Upper lobe of left lung (tissue), 6 donors: Measurements from ENCODE around the gene TSC22D4. TPM values are rescaled to one million over a fixed set of nuclear protein-coding genes. Genes with fewer than 3 reads are reported as not detected.

Experiments
- ATAC-seq, 2 donors: fragments of 200-7000 bp; cut with Tn5 transposase; one replicate each; pipeline ENCODE4 v1.9.1; 2022; ENCODE audit warnings: mild to moderate bottlenecking in 2 of 2, moderate library complexity in 2 of 2; ENCODE audit not compliant: low FRiP score in 2 of 2
- DNase-seq, 2 donors: peaks; one replicate each; pipeline ENCODE4 v3.0.0-alpha.2; 2019 to 2020
- H3K27ac ChIP-seq, 4 donors: fragments of 200-600 bp; sonication (generic); one replicate each; pipeline ENCODE4 v1.5.1; 2016 to 2019
- H3K27me3 ChIP-seq, 4 donors: fragments of 200-600 bp; sonication (generic); one replicate each; pipeline ENCODE4 v1.5.1; 2017 to 2019
- H3K36me3 ChIP-seq, 4 donors: fragments of 200-600 bp; sonication (generic); one replicate each; pipeline ENCODE4 v1.5.1; 2016 to 2019
- H3K4me1 ChIP-seq, 4 donors: fragments of 200-600 bp; sonication (generic); one replicate each; pipeline ENCODE4 v1.5.1; 2018 to 2019
- H3K4me3 ChIP-seq, 4 donors: fragments of 200-600 bp; sonication (generic); one replicate each; pipeline ENCODE4 v1.5.1; 2017 to 2019; ENCODE audit warnings: mild to moderate bottlenecking in 2 of 4, moderate library complexity in 1 of 4
- H3K9me3 ChIP-seq, 4 donors: fragments of 200-600 bp; sonication (generic); one replicate each; pipeline ENCODE4 v1.5.1; 2018 to 2019
- CTCF ChIP-seq, 6 experiments: fragments of 450-650 bp in 4 of 6; fragments of 200-600 bp in 2 of 6; sonication (generic) in 2 of 6; IDR thresholded peaks; one replicate each; pipeline ENCODE4 v1.5.1; 2016 to 2019; ENCODE audit warnings: antibody characterized with exemption in 6 of 6
- EP300 ChIP-seq, 4 donors: sonication (generic); formaldehyde crosslinking; IDR thresholded peaks; one replicate each; pipeline ENCODE4 v1.5.1; 2017; ENCODE audit warnings: antibody characterized with exemption in 4 of 4, control low read depth in 2 of 4
- POLR2A ChIP-seq, 4 donors: fragments of 450-650 bp; IDR thresholded peaks; one replicate each; pipeline ENCODE4 v1.5.1; 2016 to 2017; ENCODE audit warnings: antibody characterized with exemption in 4 of 4, mild to moderate bottlenecking in 2 of 4
- POLR2AphosphoS5 ChIP-seq, 2 donors: sonication (generic); formaldehyde crosslinking; IDR thresholded peaks; one replicate each; pipeline ENCODE4 v1.5.1; 2017; ENCODE audit warnings: antibody characterized with exemption in 2 of 2
- WGBS, 2 donors: methylation state at CpG; one replicate each; pipeline ENCODE4 v1.1.5; 2017 to 2018; 5-methylcytosine and 5-hydroxymethylcytosine counted together
- total RNA-seq, 6 donors: library from RNA; depleted of rRNA in 4 of 6; stranded (reverse); fragments of >200 nt in 4 of 6; gene quantifications; one replicate each; pipeline versions ENCODE4 v1.1.0 to v1.2.1, GENCODE V29; 2016 to 2021
- donor health status: DM: no; HTN: no; CAD: no; lungs with moderate emphysema.
- donor health status: DM: no; HTN: yes; CAD: no; lungs with severe emphysema.

TSC22D4 gene
- total RNA-seq, 6 donors from 2014 or later = 25.7 to 91.2 (median 69.0) TPM

GRCh38 chr7:100476101-100476780 is 2.8 kb downstream of the TSC22D4 start:
- peaks cover 45 to 74% (median 59%) of the 10 kb centered on the region in 4 donors for H3K4me1 ChIP-seq
- peak overlapping the region; percentile 35 to 99 (median 95) for H3K27ac ChIP-seq
- H3K4me3 ChIP-seq = peak overlapping the region in 3 of 4 donors; percentile 91 to 98 (median 98)
- no peak for DNase-seq
- H3K27me3 ChIP-seq = no peaks in the 10 kb centered on the region
- peaks cover 5 to 24% (median 16%) of the 10 kb centered on the region in 4 donors for H3K36me3 ChIP-seq
- no peaks in the 10 kb centered on the region for H3K9me3 ChIP-seq
- WGBS, 2 donors = 27 to 31% methylated on average over 6 of the region's 6 CpGs
- TF ChIP-seq POLR2AphosphoS5 (IDR thresholded peaks at IDR 0.05) (no peak), POLR2A (IDR thresholded peaks at IDR 0.05) (no peak), EP300 (IDR thresholded peaks at IDR 0.05) (no peak), CTCF (IDR thresholded peaks at IDR 0.05) (no peak)
- ATAC-seq = no peak

GRCh38 chr7:100475549-100475948 is 3.5 kb downstream of the TSC22D4 start:
- Histone ChIP-seq H3K27ac (peak overlapping the region; percentile 35 to 99 (median 95)), H3K4me3 (peak overlapping the region in 2 of 4 donors; percentile 91 to 98), H3K27me3 (no peaks in the 10 kb centered on the region), H3K9me3 (no peaks in the 10 kb centered on the region), H3K4me1 (peaks cover 45 to 74% (median 59%) of the 10 kb centered on the region in 4 donors), H3K36me3 (peaks cover 5 to 31% (median 16%) of the 10 kb centered on the region in 4 donors)
- ATAC-seq (no peak), DNase-seq (no peak)
- no peak for TF ChIP-seq POLR2AphosphoS5 (IDR thresholded peaks at IDR 0.05)
- TF ChIP-seq CTCF (IDR thresholded peaks at IDR 0.05) = no peak
- TF ChIP-seq EP300 (IDR thresholded peaks at IDR 0.05) = no peak
- TF ChIP-seq POLR2A (IDR thresholded peaks at IDR 0.05) = no peak
- 44 to 51% methylated on average over 9 of the region's 9 CpGs for WGBS, 2 donors

DNA sequence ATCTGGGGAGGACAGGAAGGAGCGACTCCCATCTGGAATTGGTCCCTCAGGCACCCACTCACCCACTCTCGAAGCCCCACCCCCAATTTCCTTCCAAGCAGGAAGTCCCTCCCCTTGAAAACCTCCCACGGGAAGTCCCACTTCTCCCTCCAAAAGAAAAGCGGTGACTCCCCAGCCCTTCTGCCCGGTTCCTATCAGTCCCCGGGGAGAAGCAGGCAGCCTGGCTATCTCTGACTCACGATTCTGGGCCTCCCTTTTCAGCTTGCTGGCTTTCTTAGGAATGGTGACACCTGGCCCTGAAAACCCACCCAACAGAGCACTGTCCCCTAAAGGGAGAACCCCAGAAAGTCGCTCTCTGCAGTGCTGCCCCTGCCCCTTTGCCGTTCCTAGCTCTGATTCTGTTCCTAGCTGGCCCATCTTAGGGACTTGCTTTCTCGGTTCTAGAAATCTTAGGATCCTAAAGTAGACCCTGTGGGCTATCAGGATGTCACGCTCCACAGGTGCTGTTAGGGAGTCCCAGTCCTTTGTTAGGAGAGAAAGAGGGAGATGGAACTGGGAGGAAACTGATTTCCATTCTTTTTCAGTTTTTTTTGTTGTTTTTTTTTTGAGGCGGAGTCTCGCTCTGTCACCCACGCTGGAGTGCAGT is 6.0 kb downstream of the TSC22D4 start:
- Histone ChIP-seq H3K4me1 (peaks cover 45 to 71% (median 58%) of the 10 kb centered on the region in 4 donors), H3K4me3 (peak overlapping the region in 3 of 4 donors; percentile 15 to 32 (median 30)), H3K27ac (peak overlapping the region; percentile 64 to 81 (median 75)), H3K9me3 (no peaks in the 10 kb centered on the region), H3K36me3 (peaks cover 5 to 48% (median 21%) of the 10 kb centered on the region in 4 donors), H3K27me3 (no peaks in the 10 kb centered on the region)
- ATAC-seq = peak in 1 of 2 donors; percentile 1
- 41 to 52% methylated on average over 11 to 14 of the region's 14 CpGs for WGBS, 2 donors
- TF ChIP-seq POLR2AphosphoS5 (IDR thresholded peaks at IDR 0.05) (peak in 1 of 2 donors; percentile 43), POLR2A (IDR thresholded peaks at IDR 0.05) (peak in 1 of 4 donors; percentile 12), EP300 (IDR thresholded peaks at IDR 0.05) (no peak)
- peak in 1 of 2 donors; percentile 74 for DNase-seq

GRCh38 chr7:100472121-100472851 is 6.7 kb downstream of the TSC22D4 start:
- Histone ChIP-seq H3K4me1 (peaks cover 42 to 64% (median 52%) of the 10 kb centered on the region in 4 donors), H3K4me3 (peak overlapping the region in 3 of 4 donors; percentile 15 to 32 (median 30)), H3K27me3 (no peaks in the 10 kb centered on the region), H3K9me3 (no peaks in the 10 kb centered on the region), H3K36me3 (peaks cover 5 to 55% (median 28%) of the 10 kb centered on the region in 4 donors), H3K27ac (peak overlapping the region; percentile 64 to 81 (median 75))
- TF ChIP-seq POLR2A (IDR thresholded peaks at IDR 0.05) = no peak
- DNase-seq (peak in 1 of 2 donors; percentile 56), ATAC-seq (peak; percentile 3 to 57)
- WGBS, 2 donors = 42 to 48% methylated on average over 5 to 11 of the region's 16 CpGs

- DNase-seq (no peak), ATAC-seq (no peak)
- Histone ChIP-seq H3K27me3 (no peaks in the 10 kb centered on the region), H3K36me3 (peaks cover 7 to 65% (median 34%) of the 10 kb centered on the region in 4 donors), H3K4me1 (peaks cover 33 to 60% (median 43%) of the 10 kb centered on the region in 4 donors), H3K9me3 (no peaks in the 10 kb centered on the region), H3K4me3 (no peak overlapping the region), H3K27ac (peak overlapping the region in 1 of 4 donors; percentile 29)
- 61% methylated on average over 4 of the region's 4 CpGs; no CpG with 5 or more reads in 1 of the 2 donors for WGBS, 2 donors
- TF ChIP-seq POLR2A (IDR thresholded peaks at IDR 0.05) (no peak), CTCF (IDR thresholded peaks at IDR 0.05) (no peak), EP300 (IDR thresholded peaks at IDR 0.05) (no peak), POLR2AphosphoS5 (IDR thresholded peaks at IDR 0.05) (no peak)
Observed at GRCh38 chr7:100471021-100471420, 8.0 kb downstream of the TSC22D4 start.
